Fibroblast of skin of back (primary cell): Measurements from ENCODE around the gene NAP1L4.

ENCODE experiments used
- DNase-seq: peaks from one replicate; pipeline ENCODE4 v3.0.0-alpha.2; 2013

NAP1L4 gene

GRCh38 chr11:3010521-3011275 lies 18.6 kb upstream of the NAP1L4 start:
- no peak for DNase-seq

DNA sequence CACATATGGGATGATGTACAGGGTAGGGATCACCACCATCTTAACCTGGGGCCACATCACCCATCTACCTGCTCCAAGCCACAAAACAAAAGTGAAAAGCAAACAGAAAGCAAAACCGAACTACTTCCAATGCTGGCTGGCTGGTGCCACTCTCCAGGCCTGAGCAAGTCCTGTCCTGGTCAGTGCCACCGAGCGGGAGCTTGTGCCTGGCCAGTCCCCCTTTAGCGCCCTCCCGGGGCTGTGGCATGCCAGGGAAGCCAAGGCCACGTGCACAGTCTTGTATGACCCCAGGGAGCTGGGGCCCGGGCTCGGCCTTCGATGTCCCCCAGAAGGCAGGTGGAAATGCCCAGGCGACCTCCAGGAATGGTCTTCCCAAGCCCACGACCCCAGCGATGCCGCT lies 17.9 kb upstream of the NAP1L4 start:
- no peak for DNase-seq

DNA sequence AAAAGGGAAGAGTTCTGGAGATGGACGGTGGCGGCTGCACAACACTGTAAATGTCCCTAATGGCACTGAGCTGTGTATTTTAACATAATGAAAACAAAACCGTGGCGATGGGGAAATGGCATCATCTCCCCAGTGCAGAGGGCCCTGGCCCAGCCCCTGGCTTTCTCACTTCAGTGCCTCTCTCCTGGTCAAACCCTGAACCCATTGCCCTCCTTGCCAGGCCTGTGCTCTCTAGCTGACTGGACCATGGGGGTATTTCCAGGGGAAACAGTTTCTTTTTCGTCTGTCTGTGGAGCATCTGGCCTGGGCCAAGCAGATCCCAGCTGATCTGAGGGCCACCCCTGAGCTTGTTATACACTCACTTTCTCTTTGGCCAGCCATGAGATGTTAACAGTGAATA lies 17.4 kb upstream of the NAP1L4 start:
- no peak for DNase-seq

DNA sequence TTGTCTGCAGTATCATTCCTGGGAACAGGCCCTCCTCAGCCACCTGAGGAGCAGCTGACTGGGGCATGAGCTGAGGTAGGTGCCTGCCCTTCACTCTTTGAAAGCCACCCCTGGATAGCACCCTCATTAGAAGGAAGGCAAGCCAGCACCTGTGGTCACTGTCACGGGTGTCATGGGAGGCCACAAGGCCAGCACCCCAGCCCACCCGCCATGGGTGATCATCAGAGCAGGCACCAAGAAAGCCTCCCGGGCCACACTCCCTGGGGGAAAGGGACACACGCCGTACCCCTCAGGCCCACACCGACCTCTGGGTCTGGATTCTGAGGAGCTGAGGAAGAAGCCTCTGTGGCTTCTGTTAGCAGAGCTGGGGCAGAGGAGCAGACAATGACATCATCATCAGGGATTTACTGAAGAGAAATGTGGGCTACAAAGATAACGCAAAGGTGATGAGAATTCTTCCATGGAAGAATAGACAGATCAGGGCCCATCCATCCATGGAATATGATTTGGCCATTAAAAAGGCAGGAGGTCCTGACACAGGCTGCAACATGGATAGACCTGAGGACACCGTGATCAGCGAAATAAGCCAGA lies 16.7 kb upstream of the NAP1L4 start:
- DNase-seq: no peak

DNA sequence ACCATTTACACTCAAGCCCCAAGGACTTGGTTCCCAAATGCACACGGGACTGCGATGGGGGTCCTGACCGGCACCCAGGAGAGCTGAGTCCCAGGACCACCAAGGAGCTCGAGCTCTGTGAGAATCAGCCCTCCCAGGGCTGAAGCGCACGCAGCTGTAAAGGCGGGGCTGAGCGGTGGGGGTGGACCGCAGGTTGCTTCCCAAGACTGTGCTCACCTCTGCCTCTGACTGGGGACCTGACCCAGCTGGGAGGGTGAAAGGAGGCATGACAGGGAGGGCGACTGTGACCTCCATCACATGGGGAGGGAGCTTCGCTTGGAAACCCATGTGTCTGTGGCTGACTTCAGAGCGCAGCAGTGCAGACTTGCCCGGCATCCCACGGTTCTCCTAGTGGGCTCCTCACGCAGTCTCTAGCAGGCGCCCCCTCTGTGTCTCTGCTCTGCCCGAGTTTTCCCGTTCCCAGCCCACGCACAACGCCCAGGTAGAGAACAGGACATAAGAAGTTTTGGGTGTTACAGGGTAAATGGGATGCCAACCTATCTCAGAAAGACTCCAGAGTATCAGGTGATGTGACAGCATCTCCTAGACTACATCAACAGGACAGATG lies 15.4 kb upstream of the NAP1L4 start:
- DNase-seq: no peak

DNA sequence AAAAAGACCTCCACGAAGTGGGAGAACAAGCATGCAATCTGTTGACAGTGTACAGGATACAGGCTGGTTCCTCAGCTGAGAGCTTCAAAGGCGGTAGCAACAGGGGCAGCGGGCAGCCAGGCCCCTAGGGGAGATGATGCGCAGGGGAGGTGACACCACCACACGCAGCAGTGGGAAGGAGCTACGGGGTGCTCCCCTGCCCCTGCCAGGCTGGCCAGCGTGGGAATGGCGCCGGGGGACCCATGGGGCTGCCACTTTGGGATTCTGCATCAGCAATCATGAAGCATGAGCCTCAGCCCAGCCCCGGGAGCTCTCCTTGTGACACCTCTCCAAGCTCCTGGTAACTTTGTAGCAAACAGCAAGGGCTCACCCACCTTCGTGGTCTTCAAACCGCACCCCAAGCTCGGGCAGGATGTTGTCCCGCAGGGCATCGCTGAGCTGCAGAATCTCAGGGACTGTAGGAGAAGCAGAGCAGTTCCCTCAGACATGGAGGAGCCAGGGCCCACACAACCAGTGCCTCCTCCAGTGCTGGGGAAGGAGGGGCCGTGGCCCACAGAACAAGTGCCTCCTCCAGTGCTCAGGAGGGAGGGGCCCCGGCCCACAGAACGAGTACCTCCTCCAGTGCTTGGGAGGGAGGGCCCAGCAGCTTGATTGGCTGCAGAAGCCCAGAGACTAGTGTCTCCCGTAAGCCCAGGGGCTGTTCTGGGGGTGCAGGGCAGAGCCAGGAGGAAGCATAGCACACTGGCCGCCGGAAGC lies 14.6 kb upstream of the NAP1L4 start:
- no peak for DNase-seq

GRCh38 chr11:3004481-3004880 lies 12.4 kb upstream of the NAP1L4 start:
- no peak for DNase-seq

DNA sequence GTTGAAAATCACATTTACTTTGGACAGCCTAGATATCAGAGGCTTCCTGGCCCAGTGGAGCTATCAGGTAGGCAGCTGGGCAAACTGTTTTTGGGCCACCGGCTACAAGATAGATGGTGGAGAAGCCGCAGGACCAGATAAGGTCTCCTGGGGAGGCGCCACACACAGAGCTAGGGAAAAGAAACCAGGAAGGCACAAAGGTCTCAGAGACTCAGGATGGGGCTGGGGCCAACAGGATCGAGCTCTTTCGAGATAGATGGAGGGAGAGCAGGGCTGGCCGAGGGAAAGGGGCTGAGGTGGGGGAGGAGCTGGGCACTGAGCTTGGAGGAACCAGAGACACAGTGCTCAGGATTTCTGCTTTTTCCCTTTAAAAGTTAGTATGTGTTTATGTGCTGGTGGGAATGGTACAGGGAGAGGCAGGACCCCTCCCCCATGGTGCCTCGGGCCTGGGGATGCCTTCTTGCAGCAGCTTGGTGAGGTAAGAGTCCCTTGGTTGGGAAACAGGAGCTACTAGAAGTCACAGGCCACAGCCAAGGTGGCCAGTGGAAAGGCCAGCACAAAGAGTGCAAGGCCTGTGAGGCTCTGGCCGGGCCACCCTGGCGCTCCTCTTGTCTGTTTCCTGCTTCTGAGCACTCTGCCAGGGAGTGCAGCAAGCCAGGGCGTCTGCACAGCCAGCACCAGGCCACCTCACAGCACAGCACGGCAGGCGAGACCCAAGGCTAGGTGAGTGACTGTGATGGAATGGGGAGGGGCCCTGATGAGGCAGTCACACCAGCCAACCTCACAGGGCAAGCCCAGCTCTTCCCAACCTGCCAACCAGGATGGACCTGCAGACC lies 11.5 kb upstream of the NAP1L4 start:
- no peak for DNase-seq

DNA sequence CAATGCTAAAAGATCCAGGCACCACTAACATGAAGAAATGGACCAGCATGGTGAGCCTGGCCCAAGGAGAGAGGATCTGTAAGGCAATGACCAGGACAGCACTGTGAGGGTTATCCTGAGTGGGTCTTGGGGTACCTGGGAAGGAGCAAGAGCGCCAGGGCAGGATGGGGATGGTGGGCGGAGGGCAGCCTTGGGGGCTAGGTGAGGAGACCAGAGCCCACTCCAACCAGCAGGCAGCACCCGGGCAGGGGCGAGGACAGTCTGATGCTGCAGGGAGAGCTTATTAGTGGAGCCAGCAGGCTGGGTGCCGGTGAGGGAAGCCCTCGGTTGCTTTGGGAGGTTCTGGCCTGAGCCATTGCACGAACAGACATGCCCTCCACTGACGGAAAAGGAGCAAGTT lies 10.7 kb upstream of the NAP1L4 start:
- no peak for DNase-seq

DNA sequence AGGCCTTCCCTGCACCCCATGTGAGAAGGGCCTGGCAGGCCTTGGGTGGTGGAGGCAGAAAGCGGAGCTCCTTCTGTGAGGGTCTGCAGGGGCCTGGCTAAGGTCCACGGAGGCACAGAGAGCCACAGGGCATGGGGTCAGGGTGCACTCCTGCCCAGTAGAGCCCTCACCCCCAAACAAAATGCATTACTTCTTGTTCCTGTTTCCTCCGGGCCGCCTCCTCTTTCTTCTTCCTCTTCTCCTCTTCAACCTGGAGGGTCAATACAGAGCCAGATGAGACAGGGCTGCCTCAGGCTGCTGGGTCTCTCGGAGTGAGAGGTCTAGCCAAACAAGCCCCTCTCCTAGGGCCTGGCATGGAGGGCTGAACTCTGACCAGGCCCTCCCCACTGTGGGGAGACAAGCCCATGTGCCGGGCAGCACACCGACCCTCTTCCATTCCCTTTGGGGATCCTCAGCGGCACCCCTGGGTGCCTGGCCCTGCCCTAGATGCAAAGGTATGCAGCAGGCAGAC lies 10.3 kb upstream of the NAP1L4 start:
- no peak for DNase-seq

DNA sequence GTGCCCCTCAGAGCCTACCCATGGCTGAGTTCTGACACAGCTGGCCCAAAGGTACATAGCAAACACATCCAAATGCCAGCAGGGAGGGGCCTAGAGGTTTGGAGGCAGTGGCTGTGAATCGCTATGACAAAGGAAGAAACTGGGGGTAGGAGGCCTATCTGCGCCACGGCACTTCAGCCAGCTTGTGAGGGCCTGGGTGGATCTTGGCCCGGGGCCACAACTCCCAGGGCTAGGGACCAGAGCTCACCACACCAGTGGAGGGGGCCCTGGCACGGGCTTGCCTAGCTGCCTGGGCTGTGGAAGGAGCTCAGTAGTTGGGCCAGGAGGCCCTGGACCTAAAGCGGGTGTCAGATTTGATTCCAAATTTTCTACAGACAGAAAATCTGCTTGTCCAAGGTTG lies 9.4 kb upstream of the NAP1L4 start:
- DNase-seq: no peak

GRCh38 chr11:3000032-3000961 lies 8.2 kb upstream of the NAP1L4 start:
- peak; percentile 48 for DNase-seq

DNA sequence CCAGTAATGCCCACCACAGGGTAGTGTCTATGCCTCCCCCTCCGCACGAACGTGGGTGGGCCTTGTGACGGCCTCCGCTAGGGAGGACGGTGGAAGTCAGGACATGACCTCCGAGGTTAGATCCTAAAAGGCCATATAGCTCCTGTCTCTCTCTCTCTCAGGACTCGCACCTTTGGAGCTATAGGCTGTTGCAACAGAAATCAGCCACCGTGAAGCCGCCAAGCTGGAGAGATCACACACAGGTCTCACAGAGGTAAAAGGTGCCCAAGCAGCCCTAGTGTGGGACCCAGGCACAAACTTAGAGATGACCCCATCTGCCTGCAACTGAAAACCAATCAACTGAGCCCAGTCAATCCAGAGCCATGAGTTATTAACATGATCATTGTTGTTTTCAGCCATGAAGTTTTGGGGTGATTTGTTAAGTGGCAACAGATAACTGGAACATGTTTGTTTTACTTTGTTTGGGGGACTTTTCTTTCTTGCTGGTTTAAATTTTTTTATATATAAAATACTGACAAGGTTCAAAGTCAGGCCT lies 7.4 kb upstream of the NAP1L4 start:
- no peak for DNase-seq

GRCh38 chr11:2998073-2998850 lies 6.1 kb upstream of the NAP1L4 start:
- no peak for DNase-seq

DNA sequence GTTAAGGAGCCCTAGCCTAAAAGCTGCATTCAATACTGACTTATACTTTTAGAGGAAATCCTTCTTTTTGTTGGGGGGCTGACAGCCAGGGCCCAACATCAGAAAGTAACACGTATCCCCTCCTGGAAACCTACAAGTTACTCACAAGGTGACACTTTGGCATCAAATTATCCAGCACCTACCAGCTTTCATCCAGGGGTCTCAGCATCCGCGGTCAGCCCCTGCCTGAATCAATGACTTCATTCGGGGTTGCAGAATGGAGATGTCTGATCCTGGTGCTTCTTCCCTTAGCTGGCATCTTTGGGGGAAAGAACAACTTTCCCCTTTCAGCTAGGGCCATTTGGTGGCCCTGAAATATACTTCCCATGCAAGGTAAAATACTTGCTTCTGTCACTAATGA lies 5.3 kb upstream of the NAP1L4 start:
- no peak for DNase-seq

- DNase-seq: no peak
Observed at GRCh38 chr11:2996976-2997375, 4.8 kb upstream of the NAP1L4 start.

GRCh38 chr11:2995893-2996554 lies 3.9 kb upstream of the NAP1L4 start:
- DNase-seq: no peak

- no peak for DNase-seq
Observed at GRCh38 chr11:2995031-2995561, 3.0 kb upstream of the NAP1L4 start.

GRCh38 chr11:2994336-2994730 lies 2.2 kb upstream of the NAP1L4 start:
- DNase-seq: no peak
